Trophoblast cell (in vitro differentiated cells and primary cell): ENCODE measurements around the gene CCNY.

Source experiments
- DNase-seq, 2 donors: peaks; one replicate each; pipeline ENCODE4 v3.0.0-alpha.2; 2016
- H2AFZ ChIP-seq: 2 replicates; pipeline ENCODE4 v1.6.1; 2013; ENCODE audit warnings: low read length, moderate library complexity, mild to moderate bottlenecking; ENCODE audit not compliant: insufficient read depth, poor library complexity
- H2AK5ac ChIP-seq: 2 replicates; pipeline ENCODE4 v1.6.1; 2013; ENCODE audit warnings: mild to moderate bottlenecking, low read length
- H2BK120ac ChIP-seq: 2 replicates; pipeline ENCODE4 v1.6.1; 2013; ENCODE audit warnings: low read length, mild to moderate bottlenecking, moderate library complexity; ENCODE audit not compliant: insufficient read depth, poor library complexity
- H2BK12ac ChIP-seq: 2 replicates; pipeline ENCODE4 v1.6.1; 2013; ENCODE audit warnings: mild to moderate bottlenecking, low read length, moderate library complexity
- H2BK5ac ChIP-seq: 2 replicates; pipeline ENCODE4 v1.6.1; 2013; ENCODE audit warnings: low read length, low read depth, moderate library complexity, mild to moderate bottlenecking; ENCODE audit not compliant: poor library complexity
- H3K14ac ChIP-seq: 2 replicates; pipeline ENCODE4 v1.6.1; 2013; ENCODE audit warnings: mild to moderate bottlenecking, low read length
- H3K18ac ChIP-seq: 2 replicates; pipeline ENCODE4 v1.6.1; 2013; ENCODE audit warnings: mild to moderate bottlenecking, low read length
- H3K23ac ChIP-seq: 2 replicates; pipeline ENCODE4 v1.6.1; 2013; ENCODE audit warnings: low read length
- H3K27ac ChIP-seq: 2 replicates; pipeline ENCODE4 v1.5.1; 2013; ENCODE audit warnings: low read depth, mild to moderate bottlenecking, inconsistent platforms, low read length, moderate library complexity
- H3K27me3 ChIP-seq: 2 replicates; pipeline ENCODE4 v1.6.1; 2013; ENCODE audit warnings: inconsistent platforms, mild to moderate bottlenecking, low read length, moderate library complexity; ENCODE audit not compliant: insufficient read depth
- H3K36me3 ChIP-seq, 2 experiments: 1 replicate in 1 of 2; 2 replicates in 1 of 2; pipeline ENCODE4 v1.6.1; 2013; ENCODE audit warnings: low read length in 2 of 2, mild to moderate bottlenecking in 2 of 2, moderate library complexity in 1 of 2; ENCODE audit not compliant: insufficient read depth in 2 of 2, control insufficient read depth in 1 of 2
- H3K4ac ChIP-seq: 2 replicates; pipeline ENCODE4 v1.6.1; 2013; ENCODE audit warnings: low read depth, mild to moderate bottlenecking, low read length, moderate library complexity
- H3K4me1 ChIP-seq, 2 experiments: 1 replicate in 1 of 2; 2 replicates in 1 of 2; pipeline ENCODE4 v1.6.1; 2013; ENCODE audit warnings: low read length in 2 of 2, mild to moderate bottlenecking in 2 of 2, moderate library complexity in 1 of 2; ENCODE audit not compliant: insufficient read depth in 2 of 2, control insufficient read depth in 1 of 2
- H3K4me2 ChIP-seq: 2 replicates; pipeline ENCODE4 v1.6.1; 2013; ENCODE audit warnings: inconsistent platforms, mild to moderate bottlenecking, low read length, moderate library complexity
- H3K4me3 ChIP-seq: 2 replicates; pipeline ENCODE4 v1.5.1; 2013; ENCODE audit warnings: mild to moderate bottlenecking, low read depth, low read length, inconsistent platforms
- H3K79me1 ChIP-seq: one replicate; pipeline ENCODE4 v1.6.1; 2013; ENCODE audit warnings: low read length
- H3K79me2 ChIP-seq: 2 replicates; pipeline ENCODE4 v1.6.1; 2013; ENCODE audit warnings: low read length, mild to moderate bottlenecking; ENCODE audit not compliant: control insufficient read depth, insufficient read depth, poor library complexity
- H3K9ac ChIP-seq: 2 replicates; pipeline ENCODE4 v1.6.1; 2013; ENCODE audit warnings: mild to moderate bottlenecking, low read length
- H3K9me3 ChIP-seq: 2 replicates; pipeline ENCODE4 v1.6.1; 2013; ENCODE audit warnings: low read depth, mild to moderate bottlenecking, control low read depth, inconsistent platforms, low read length; ENCODE audit not compliant: insufficient read depth
- H4K12ac ChIP-seq: 2 replicates; pipeline ENCODE4 v1.6.1; 2013; ENCODE audit warnings: low read depth, mild to moderate bottlenecking, low read length, moderate library complexity
- H4K8ac ChIP-seq: 2 replicates; pipeline ENCODE4 v1.6.1; 2013; ENCODE audit warnings: low read depth, mild to moderate bottlenecking, low read length, moderate library complexity
- H4K91ac ChIP-seq: one replicate; pipeline ENCODE4 v1.6.1; 2013; ENCODE audit warnings: low read depth, mild to moderate bottlenecking, low read length, moderate library complexity
- WGBS: extraction: QIAGEN DNeasy Blood & Tissue Kit; methylation state at CpG from one replicate; pipeline ENCODE4 v1.1.7; 2013; ENCODE audit warnings: missing lambda C conversion rate; ENCODE audit not compliant: insufficient read length, insufficient coverage; ENCODE audit errors: extremely low coverage; 5-methylcytosine and 5-hydroxymethylcytosine counted together

Gene CCNY

DNA sequence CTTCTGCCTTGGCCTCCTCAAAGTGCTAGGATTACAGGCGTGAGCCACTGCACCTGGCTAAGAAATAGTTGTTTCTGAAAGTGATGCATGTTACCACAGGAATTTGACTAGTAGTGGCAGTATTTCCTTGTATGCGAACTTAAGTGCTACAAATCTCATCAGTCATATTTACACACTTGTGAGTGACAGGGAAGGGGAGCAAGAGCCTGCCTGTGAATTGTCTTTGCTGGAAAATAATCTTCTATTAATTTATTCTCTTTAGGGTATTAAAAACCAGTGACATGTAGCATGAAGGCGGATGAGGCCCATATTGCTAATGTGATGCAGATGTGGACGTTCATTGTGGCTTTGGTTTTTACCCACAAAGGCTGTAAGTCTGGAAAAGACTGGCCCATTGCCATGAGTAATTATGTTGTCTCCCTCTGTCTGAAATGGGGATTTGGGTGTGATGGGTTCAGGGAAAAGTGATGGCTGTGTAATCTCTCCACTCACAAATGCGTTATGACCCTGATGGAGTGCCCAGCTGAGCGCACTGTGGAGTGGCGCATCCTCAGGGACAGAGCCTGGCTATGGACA lies 97.6 kb downstream of the CCNY start:
- Histone ChIP-seq H2BK120ac (no peak overlapping the region), H3K4me2 (no peak overlapping the region), H2BK12ac (no peak overlapping the region), H3K4me1 (no peaks in the 10 kb centered on the region), H3K36me3 (no peaks in the 10 kb centered on the region), H2BK5ac (no peak overlapping the region), H2AFZ (no peak overlapping the region), H3K9me3 (no peaks in the 10 kb centered on the region), H3K27ac (no peak overlapping the region), H3K27me3 (no peaks in the 10 kb centered on the region), H3K18ac (no peak overlapping the region), H2AK5ac (no peak overlapping the region), H4K91ac (no peak overlapping the region), H3K23ac (no peak overlapping the region), H3K79me1 (no peaks in the 10 kb centered on the region), H3K9ac (no peak overlapping the region), H3K14ac (no peak overlapping the region), H4K8ac (no peak overlapping the region), H3K4ac (no peak overlapping the region), H4K12ac (no peak overlapping the region), H3K79me2 (peaks cover 1% of the 10 kb centered on the region), H3K4me3 (no peak overlapping the region)
- WGBS, result no CpG with 5 or more reads among the region's 7 CpGs
- DNase-seq, result no peak

- DNase-seq, result no peak
- Histone ChIP-seq H3K27me3 (no peaks in the 10 kb centered on the region), H3K18ac (no peak overlapping the region), H3K4me1 (no peaks in the 10 kb centered on the region), H3K4me2 (no peak overlapping the region), H2AK5ac (no peak overlapping the region), H4K91ac (no peak overlapping the region), H3K79me1 (no peaks in the 10 kb centered on the region), H3K79me2 (peaks cover 1% of the 10 kb centered on the region), H2BK5ac (no peak overlapping the region), H3K14ac (no peak overlapping the region), H3K4me3 (no peak overlapping the region), H3K4ac (no peak overlapping the region), H2BK120ac (no peak overlapping the region), H3K27ac (no peak overlapping the region), H3K23ac (no peak overlapping the region), H2AFZ (no peak overlapping the region), H3K36me3 (no peaks in the 10 kb centered on the region), H3K9me3 (no peaks in the 10 kb centered on the region), H3K9ac (no peak overlapping the region), H2BK12ac (no peak overlapping the region), H4K12ac (no peak overlapping the region), H4K8ac (no peak overlapping the region)
- no CpG with 5 or more reads among the region's 1 CpG for WGBS
These were observed 98.2 kb downstream of the CCNY start for GRCh38 chr10:35434533-35434932.

- no peak overlapping the region for H3K9ac ChIP-seq
- H2AK5ac ChIP-seq, result no peak overlapping the region
- H3K79me2 ChIP-seq, result peaks cover 1% of the 10 kb centered on the region
- H3K4ac ChIP-seq, result no peak overlapping the region
- H2BK12ac ChIP-seq, result no peak overlapping the region
- H3K27ac ChIP-seq, result no peak overlapping the region
- H3K27me3 ChIP-seq, result no peaks in the 10 kb centered on the region
- no peak for DNase-seq
- no peak overlapping the region for H4K91ac ChIP-seq
- no peak overlapping the region for H3K14ac ChIP-seq
- 100% methylated on average over 1 of the region's 4 CpGs for WGBS
- no peak overlapping the region for H3K4me2 ChIP-seq
- H4K8ac ChIP-seq, result no peak overlapping the region
- H3K4me3 ChIP-seq, result no peak overlapping the region
- no peaks in the 10 kb centered on the region for H3K36me3 ChIP-seq
- no peak overlapping the region for H2BK120ac ChIP-seq
- H3K4me1 ChIP-seq, result peaks cover 0 to 3% of the 10 kb centered on the region in 2 experiments
- H2BK5ac ChIP-seq, result no peak overlapping the region
- no peak overlapping the region for H3K18ac ChIP-seq
- no peak overlapping the region for H2AFZ ChIP-seq
- no peaks in the 10 kb centered on the region for H3K79me1 ChIP-seq
- H3K9me3 ChIP-seq, result no peaks in the 10 kb centered on the region
- no peak overlapping the region for H3K23ac ChIP-seq
- no peak overlapping the region for H4K12ac ChIP-seq
These were observed 99.5 kb downstream of the CCNY start for GRCh38 chr10:35435824-35436223.

DNA sequence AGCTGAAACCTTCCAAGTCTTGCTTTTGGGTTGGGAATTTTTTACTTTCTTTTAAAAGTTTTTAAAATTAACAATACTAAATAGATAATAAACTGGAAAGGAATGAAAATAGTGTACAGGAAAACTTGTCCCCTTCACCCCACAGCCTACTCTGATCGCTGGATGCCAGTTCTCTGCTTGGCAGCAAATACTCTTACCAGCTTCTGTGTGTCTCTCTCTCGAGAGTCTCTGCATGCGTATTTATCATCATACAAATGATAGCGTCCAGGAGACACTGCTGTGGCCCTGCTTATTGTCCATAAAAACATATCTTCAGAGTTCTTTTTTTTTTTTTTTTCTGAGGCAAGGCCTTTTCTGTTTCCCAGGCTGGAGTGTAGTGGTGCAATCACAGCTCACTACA lies 101.5 kb downstream of the CCNY start:
- H3K79me2 ChIP-seq, result peaks cover 1% of the 10 kb centered on the region
- no peak overlapping the region for H2AK5ac ChIP-seq
- H3K4ac ChIP-seq, result no peak overlapping the region
- no peak overlapping the region for H3K4me2 ChIP-seq
- H3K9ac ChIP-seq, result no peak overlapping the region
- no peaks in the 10 kb centered on the region for H3K27me3 ChIP-seq
- no peak overlapping the region for H2BK12ac ChIP-seq
- H3K4me3 ChIP-seq, result no peak overlapping the region
- H2AFZ ChIP-seq, result no peak overlapping the region
- H3K36me3 ChIP-seq, result no peaks in the 10 kb centered on the region
- H2BK120ac ChIP-seq, result no peak overlapping the region
- no peaks in the 10 kb centered on the region for H3K79me1 ChIP-seq
- peaks cover 0 to 3% of the 10 kb centered on the region in 2 experiments for H3K4me1 ChIP-seq
- H4K91ac ChIP-seq, result no peak overlapping the region
- no CpG with 5 or more reads among the region's 4 CpGs for WGBS
- H3K18ac ChIP-seq, result no peak overlapping the region
- no peak overlapping the region for H2BK5ac ChIP-seq
- H3K23ac ChIP-seq, result no peak overlapping the region
- H4K12ac ChIP-seq, result no peak overlapping the region
- H3K14ac ChIP-seq, result no peak overlapping the region
- H3K27ac ChIP-seq, result no peak overlapping the region
- H4K8ac ChIP-seq, result no peak overlapping the region
- DNase-seq, result no peak
- peaks cover 2% of the 10 kb centered on the region for H3K9me3 ChIP-seq
